IMR-90 (cell line): ENCODE measurements around the gene DIP2C.

Source experiments
- CTCF ChIP-seq: conservative IDR thresholded peaks from 2 replicates; pipeline ENCODE4 v1.5.1; 2012; ENCODE audit warnings: mild to moderate bottlenecking, low read depth, low read length, improper control_type of control experiment
- ELK1 ChIP-seq: fragments of 150-350 bp; IDR thresholded peaks from 2 replicates; pipeline ENCODE4 v1.6.1; 2016; ENCODE audit warnings: low read depth, mild to moderate bottlenecking, low read length, moderate library complexity, borderline replicate concordance
- POLR2A ChIP-seq: IDR thresholded peaks from 2 replicates; pipeline ENCODE4 v1.6.1; 2012; ENCODE audit warnings: mild to moderate bottlenecking, low read depth, low read length
- RAD21 ChIP-seq: IDR thresholded peaks from 2 replicates; pipeline ENCODE4 v1.6.1; 2012; ENCODE audit warnings: low read length, improper control_type of control experiment
- RFX5 ChIP-seq: IDR thresholded peaks from 2 replicates; pipeline ENCODE4 v1.8.0; 2012; ENCODE audit warnings: low read depth, mild to moderate bottlenecking, low read length, moderate library complexity

- TF ChIP-seq CTCF (no peak), POLR2A (no peak), ELK1 (no peak), RAD21 (no peak), RFX5 (no peak)
These were observed 350.5 kb downstream of the DIP2C start for GRCh38 chr10:339038-339391.
